GM13976 (cell line): Measurements from ENCODE around the gene RSPO3.

Experiments
- DNase-seq: peaks from one replicate; pipeline ENCODE4 v3.0.0; 2012; ENCODE audit warnings: low spot score
- CTCF ChIP-seq: IDR thresholded peaks from 2 replicates; pipeline ENCODE4 v1.5.1; 2012; ENCODE audit warnings: borderline replicate concordance, mild to moderate bottlenecking; ENCODE audit not compliant: insufficient read depth; ENCODE audit errors: extremely low read depth, missing control alignments, control extremely low read depth
- in situ Hi-C: fragments of 300-500 bp; cut with MboI; formaldehyde crosslinking; loops from one replicate; pipeline ENCODE4 v1.12.0; 2022; ENCODE audit warnings: low sequenced_read_pairs, mixed read lengths, inconsistent platforms; ENCODE audit not compliant: unreplicated experiment

RSPO3 gene

GRCh38 chr6:127146932-127147331 is 28.5 kb downstream of the RSPO3 start:
- in situ Hi-C loops, result no loop called here
- TF ChIP-seq CTCF, result no peak
- DNase-seq, result no peak

- TF ChIP-seq CTCF, result no peak
- DNase-seq, result no peak
- in situ Hi-C loops, result no loop called here
Measured at GRCh38 chr6:127147534-127147933, 29.1 kb downstream of the RSPO3 start.

- no peak for DNase-seq
- in situ Hi-C loops, result no loop called here
- TF ChIP-seq CTCF, result no peak
Measured at GRCh38 chr6:127148511-127148910, 30.0 kb downstream of the RSPO3 start.

GRCh38 chr6:127154509-127154908 is 36.0 kb downstream of the RSPO3 start:
- in situ Hi-C loops, result no loop called here
- no peak for TF ChIP-seq CTCF
- no peak for DNase-seq

- in situ Hi-C loops, result no loop called here
- no peak for TF ChIP-seq CTCF
- no peak for DNase-seq
Measured at GRCh38 chr6:127160484-127160883, 42.0 kb downstream of the RSPO3 start.

- no peak for DNase-seq
- in situ Hi-C loops, result no loop called here
- TF ChIP-seq CTCF, result no peak
Measured at GRCh38 chr6:127162836-127163235, 44.4 kb downstream of the RSPO3 start.

- in situ Hi-C loops, result no loop called here
- no peak for TF ChIP-seq CTCF
- DNase-seq, result no peak
Measured at GRCh38 chr6:127164036-127164435, 45.6 kb downstream of the RSPO3 start.
